IMR-90 (cell line): ENCODE measurements around the gene SRPK2. TPM values are rescaled to one million over a fixed set of nuclear protein-coding genes. Genes with fewer than 3 reads are reported as not detected.
A peak's percentile ranks its signal among the peaks of the same experiment; 100 is the strongest.

ENCODE experiments used
- ATAC-seq: fragments of 200-7000 bp; cut with Tn5 transposase; 2 replicates; pipeline ENCODE4 v1.9.1; 2020; ENCODE audit warnings: low read depth, mild to moderate bottlenecking, moderate library complexity
- BruUV-seq: library from RNA; stranded (reverse); fragments of 400-500 nt; replicated peaks from 2 replicates; lab custom pipeline; 2021; lab: Mats Ljungman, UMichigan
- CTCF ChIA-PET: fragments of 300-600 bp; formaldehyde crosslinking; extraction: SDS; loops from one replicate; lab custom pipeline; 2021; ENCODE audit warnings: antibody characterized with exemption; lab: Yijun Ruan, JAX
- POLR2A ChIA-PET: fragments of 300-600 bp; sonication (Branson Sonifier 250); formaldehyde crosslinking; loops from one replicate; lab custom pipeline; 2022; ENCODE audit warnings: antibody characterized with exemption; ENCODE audit not compliant: unreplicated experiment; lab: Charles Lee
- DNase-seq: peaks from one replicate; pipeline ENCODE4 v3.0.0; 2013
- H2AFZ ChIP-seq: replicated peaks from 2 replicates; pipeline ENCODE3; 2013; ENCODE audit warnings: low read length, mild to moderate bottlenecking; ENCODE audit not compliant: poor library complexity
- H2AK5ac ChIP-seq: 2 replicates; pipeline ENCODE4 v1.6.1; 2013; ENCODE audit warnings: low read depth, low read length, inconsistent platforms
- H2AK9ac ChIP-seq: replicated peaks from 2 replicates; pipeline ENCODE3; 2013; ENCODE audit warnings: mild to moderate bottlenecking, low read depth, low read length, moderate library complexity; ENCODE audit not compliant: poor library complexity
- H2BK120ac ChIP-seq: 2 replicates; pipeline ENCODE4 v1.6.1; 2013; ENCODE audit warnings: low read depth, low read length, inconsistent platforms
- H2BK15ac ChIP-seq: 3 replicates; pipeline ENCODE4 v1.6.1; 2013; ENCODE audit warnings: low read depth, low read length, inconsistent platforms
- H2BK20ac ChIP-seq: 2 replicates; pipeline ENCODE4 v1.6.1; 2013; ENCODE audit warnings: low read depth, mild to moderate bottlenecking, inconsistent platforms, low read length, moderate library complexity
- H2BK5ac ChIP-seq: 2 replicates; pipeline ENCODE4 v1.6.1; 2013; ENCODE audit warnings: mild to moderate bottlenecking, low read depth, low read length, inconsistent platforms; ENCODE audit not compliant: poor library complexity, severe bottlenecking
- H3K14ac ChIP-seq: replicated peaks from 2 replicates; pipeline ENCODE4 v1.6.1; 2013; ENCODE audit warnings: low read depth, low read length, inconsistent platforms
- H3K18ac ChIP-seq: 2 replicates; pipeline ENCODE4 v1.6.1; 2013; ENCODE audit warnings: low read depth, low read length, control low read depth
- H3K23ac ChIP-seq: 2 replicates; pipeline ENCODE4 v1.6.1; 2013; ENCODE audit warnings: low read depth, low read length, inconsistent platforms
- H3K27ac ChIP-seq: 2 replicates; pipeline ENCODE4 v1.5.1; 2013; ENCODE audit warnings: mild to moderate bottlenecking, control low read depth, low read length; ENCODE audit not compliant: insufficient read depth
- H3K27me3 ChIP-seq: 2 replicates; pipeline ENCODE4 v1.6.1; 2013; ENCODE audit warnings: low read length; ENCODE audit not compliant: control insufficient read depth, insufficient read depth
- H3K36me3 ChIP-seq: 2 replicates; pipeline ENCODE4 v1.6.1; 2013; ENCODE audit warnings: low read length, mixed read lengths; ENCODE audit not compliant: control insufficient read depth, insufficient read depth
- H3K4ac ChIP-seq: 2 replicates; pipeline ENCODE4 v1.6.1; 2013; ENCODE audit warnings: low read depth, low read length, inconsistent platforms
- H3K4me1 ChIP-seq: 2 replicates; pipeline ENCODE4 v1.6.1; 2013; ENCODE audit warnings: low read length, mixed read lengths; ENCODE audit not compliant: control insufficient read depth, insufficient read depth
- H3K4me2 ChIP-seq: 2 replicates; pipeline ENCODE4 v1.6.1; 2013; ENCODE audit warnings: low read depth, mild to moderate bottlenecking, control low read depth, low read length, moderate library complexity
- H3K4me3 ChIP-seq: 2 replicates; pipeline ENCODE4 v1.5.1; 2013; ENCODE audit warnings: low read depth, mild to moderate bottlenecking, control low read depth, low read length, moderate library complexity; ENCODE audit not compliant: insufficient read depth
- H3K56ac ChIP-seq: 2 replicates; pipeline ENCODE4 v1.6.1; 2013; ENCODE audit warnings: low read length, inconsistent platforms; ENCODE audit not compliant: insufficient read depth; ENCODE audit errors: extremely low read depth
- H3K79me1 ChIP-seq, 2 experiments: 2 replicates each; pipeline ENCODE4 v1.6.1; 2013; ENCODE audit warnings: low read length in 2 of 2, inconsistent platforms in 1 of 2, low read depth in 1 of 2
- H3K9ac ChIP-seq: 2 replicates; pipeline ENCODE4 v1.6.1; 2013; ENCODE audit warnings: low read depth, low read length, control low read depth
- H3K9me1 ChIP-seq: 2 replicates; pipeline ENCODE4 v1.6.1; 2013; ENCODE audit warnings: low read length, inconsistent platforms; ENCODE audit not compliant: insufficient read depth
- H3K9me3 ChIP-seq: 2 replicates; pipeline ENCODE4 v1.6.1; 2013; ENCODE audit warnings: low read length; ENCODE audit not compliant: control insufficient read depth, insufficient read depth
- H4K20me1 ChIP-seq: 2 replicates; pipeline ENCODE4 v1.6.1; 2013; ENCODE audit warnings: low read length, inconsistent platforms; ENCODE audit not compliant: insufficient read depth
- H4K5ac ChIP-seq: 2 replicates; pipeline ENCODE4 v1.6.1; 2013; ENCODE audit warnings: mild to moderate bottlenecking, low read depth, low read length, control low read depth
- H4K8ac ChIP-seq, 2 experiments: 2 replicates each; pipeline ENCODE4 v1.6.1; 2013; ENCODE audit warnings: low read depth in 2 of 2, low read length in 2 of 2, control low read depth in 1 of 2, inconsistent platforms in 1 of 2
- H4K91ac ChIP-seq: 2 replicates; pipeline ENCODE4 v1.6.1; 2013; ENCODE audit warnings: low read depth, low read length, inconsistent platforms; ENCODE audit not compliant: insufficient read depth
- BHLHE40 ChIP-seq: fragments of 150-350 bp; IDR thresholded peaks from 2 replicates; pipeline ENCODE4 v1.6.1; 2016; ENCODE audit warnings: mild to moderate bottlenecking, low read depth, low read length
- CHD1 ChIP-seq: IDR thresholded peaks from 2 replicates; pipeline ENCODE4 v1.6.1; 2012; ENCODE audit warnings: low read depth, low read length, improper control_type of control experiment
- CTCF ChIP-seq: conservative IDR thresholded peaks from 2 replicates; pipeline ENCODE4 v1.5.1; 2012; ENCODE audit warnings: mild to moderate bottlenecking, low read depth, low read length, improper control_type of control experiment
- FOS ChIP-seq: fragments of 150-350 bp; IDR thresholded peaks from 2 replicates; pipeline ENCODE4 v1.6.1; 2016; ENCODE audit warnings: low read depth, low read length
- MAZ ChIP-seq: IDR thresholded peaks from 2 replicates; pipeline ENCODE4 v1.6.1; 2012; ENCODE audit warnings: low read depth, mild to moderate bottlenecking, low read length, improper control_type of control experiment, moderate library complexity, borderline replicate concordance
- POLR2A ChIP-seq: IDR thresholded peaks from 2 replicates; pipeline ENCODE4 v1.6.1; 2012; ENCODE audit warnings: mild to moderate bottlenecking, low read depth, low read length
- RAD21 ChIP-seq: IDR thresholded peaks from 2 replicates; pipeline ENCODE4 v1.6.1; 2012; ENCODE audit warnings: low read length, improper control_type of control experiment
- RCOR1 ChIP-seq: IDR thresholded peaks from 2 replicates; pipeline ENCODE4 v1.6.1; 2012; ENCODE audit warnings: mild to moderate bottlenecking, low read length, improper control_type of control experiment; ENCODE audit not compliant: insufficient replicate concordance
- SMC3 ChIP-seq: fragments of 150-350 bp; IDR thresholded peaks from 2 replicates; pipeline ENCODE4 v1.6.1; 2016; ENCODE audit warnings: low read depth, mild to moderate bottlenecking, antibody characterized with exemption, low read length, moderate library complexity
- WGBS, 2 experiments: methylation state at CpG; one replicate each; pipeline versions ENCODE4 v1.1.5 to v1.1.7; 2013; ENCODE audit warnings: missing lambda C conversion rate in 2 of 2; ENCODE audit not compliant: insufficient read length in 1 of 2; ENCODE audit errors: extremely low coverage in 2 of 2; 5-methylcytosine and 5-hydroxymethylcytosine counted together
- dilution Hi-C: fragments of 300-500 bp; cut with HindIII; formaldehyde crosslinking; loops from one replicate; pipeline ENCODE4 v1.14.3; 2018; ENCODE audit warnings: low sequenced_read_pairs; ENCODE audit not compliant: unreplicated experiment
- in situ Hi-C: fragments of 300-500 bp; cut with MboI; formaldehyde crosslinking; loops from 3 replicates; pipeline ENCODE4 v1.14.3; 2019; ENCODE audit warnings: low sequenced_read_pairs, inconsistent platforms, mixed read lengths
- intact Hi-C: fragments of 100-400 bp; cut with micrococcal nuclease; formaldehyde crosslinking; loops from 2 replicates; pipeline ENCODE4 v1.10.0; 2022
- polyA plus RNA-seq, 3 experiments: library from polyadenylated mRNA; depleted of rRNA; stranded (reverse); fragments of >200 nt; gene quantifications; 2 replicates each; pipeline ENCODE4 v1.2.3, GENCODE V29; 2012; ENCODE audit warnings: low replicate concordance in 1 of 3
- total RNA-seq: library from RNA; depleted of rRNA; stranded (reverse); fragments of >200 nt; gene quantifications from 2 replicates; pipeline ENCODE4 v1.2.3, GENCODE V29; 2012

Gene SRPK2
- total and polyA plus RNA-seq, 2 of the 4 experiments (the other 2 are of a cell fraction): 13.2 to 33.0 TPM

- WGBS, 2 experiments: 0% methylated on average over 1 of the region's 6 CpGs; no CpG with 5 or more reads in 1 of the 2 experiments
- POLR2A ChIA-PET: interaction anchor here (0.8 kb wide), 1 partner anchor 10 kb away, joined by 4 read pairs; no protein-coding TSS in a partner anchor
These were observed 120.0 kb downstream of the SRPK2 start for GRCh38 chr7:105268511-105269392.

More at GRCh38 chr7:105268511-105269392, 120.0 kb downstream of the SRPK2 start:
- peak overlapping the region; percentile 21; the same call in 1 of the 2 replicates for H4K91ac ChIP-seq
- H2AK5ac ChIP-seq: no peak overlapping the region
- H3K23ac ChIP-seq: peak overlapping the region; percentile 31
- H4K5ac ChIP-seq: peak overlapping the region; percentile 77; the same call in 1 of the 2 replicates
- H3K4me2 ChIP-seq: peak overlapping the region; percentile 87
- no peak overlapping the region for H2AK9ac ChIP-seq
- peak overlapping the region in 1 of 2 experiments; percentile 57; a peak in 2 of 4 replicates for H4K8ac ChIP-seq
- BruUV-seq: no TSS peak
- dilution Hi-C loops: no loop called here
- H3K9me1 ChIP-seq: no peaks in the 10 kb centered on the region
- H3K56ac ChIP-seq: no peak overlapping the region
- H3K9ac ChIP-seq: peak overlapping the region; percentile 21; the same call in 1 of the 2 replicates
- H3K79me1 ChIP-seq: peaks cover 17 to 46% of the 10 kb centered on the region in 2 experiments
- peak overlapping the region; percentile 2; the same call in 1 of the 2 replicates for H2BK20ac ChIP-seq
- H3K18ac ChIP-seq: peak overlapping the region; percentile 89
- H3K14ac ChIP-seq: peak overlapping the region; percentile 14
- H3K9me3 ChIP-seq: no peaks in the 10 kb centered on the region
- H3K36me3 ChIP-seq: no peaks in the 10 kb centered on the region
- no peaks in the 10 kb centered on the region for H3K27me3 ChIP-seq
- H3K27ac ChIP-seq: peak overlapping the region; percentile 64
- no peak overlapping the region for H2AFZ ChIP-seq
- CTCF ChIA-PET: interaction anchor here (0.8 kb wide), 1 partner anchor 48 kb away, joined by 3 read pairs; no protein-coding TSS in a partner anchor
- H2BK120ac ChIP-seq: peak overlapping the region; percentile 22
- intact Hi-C loops: no loop called here
- DNase-seq: peak; percentile 71
- peaks cover 7% of the 10 kb centered on the region for H3K4me1 ChIP-seq
- no peak overlapping the region for H2BK15ac ChIP-seq
- peak overlapping the region; percentile 36 for H3K4me3 ChIP-seq
- peak; percentile 82 for ATAC-seq
- TF ChIP-seq MAZ: no peak
- no peak for TF ChIP-seq RAD21
- no peak for TF ChIP-seq FOS
- TF ChIP-seq RCOR1: no peak
- no peak for TF ChIP-seq POLR2A
- no peak for TF ChIP-seq SMC3
- TF ChIP-seq CTCF: no peak
- 0 out of 2 replicates have a peak, but pooled peaks have one; percentile 70 for TF ChIP-seq CHD1
- TF ChIP-seq BHLHE40: peak; percentile 91
- peak overlapping the region; percentile 80 for H2BK5ac ChIP-seq
- in situ Hi-C loops: no loop called here
- H3K4ac ChIP-seq: peak overlapping the region; percentile 31; the same call in 1 of the 2 replicates
- peaks cover 20% of the 10 kb centered on the region; the same call in 1 of the 2 replicates for H4K20me1 ChIP-seq
